H1 (cell line): ENCODE measurements around the gene CCDC127. TPM values are rescaled to one million over a fixed set of nuclear protein-coding genes. Genes with fewer than 3 reads are reported as not detected.
"Not testable (repeated sequence)": the region's sequence is repeated elsewhere in the genome, so short reads cannot be mapped to it uniquely, and the experiment has no call there.

Source experiments
- CTCF ChIA-PET: fragments of 300-600 bp; sonication (Branson Sonifier 250); formaldehyde crosslinking; loops from one replicate; lab custom pipeline; 2021; ENCODE audit not compliant: partially characterized antibody; lab: Charles Lee
- POLR2A ChIA-PET: fragments of 300-600 bp; sonication (Branson Sonifier 250); formaldehyde crosslinking; loops from one replicate; lab custom pipeline; 2021; ENCODE audit warnings: inconsistent platforms; ENCODE audit not compliant: partially characterized antibody; lab: Charles Lee
- DNase-seq, 2 experiments: peaks; one replicate each; pipeline versions ENCODE4 v3.0.0 to v3.0.0-alpha.2; 2010 to 2022; ENCODE audit warnings: low spot score in 2 of 2, low read depth in 1 of 2, mixed read lengths in 1 of 2
- FAIRE-seq: peaks from 2 replicates; lab custom pipeline; 2011; peaks lifted over from hg19 to GRCh38; lab: Jason Lieb, UNC
- H2AFZ ChIP-seq: 2 replicates; pipeline ENCODE4 v1.8.1; 2012; ENCODE audit warnings: low read length, inconsistent platforms
- H2AK5ac ChIP-seq: 2 replicates; pipeline ENCODE4 v1.6.1; 2013; ENCODE audit warnings: low read depth, low read length
- H2BK120ac ChIP-seq: replicated peaks from 2 replicates; pipeline ENCODE3; 2013; ENCODE audit warnings: low read depth, low read length, inconsistent platforms
- H2BK12ac ChIP-seq: 2 replicates; pipeline ENCODE4 v1.6.1; 2013; ENCODE audit warnings: low read depth, low read length
- H2BK15ac ChIP-seq: 2 replicates; pipeline ENCODE4 v1.6.1; 2013; ENCODE audit warnings: low read length
- H2BK20ac ChIP-seq: 2 replicates; pipeline ENCODE4 v1.6.1; 2013; ENCODE audit warnings: low read length
- H2BK5ac ChIP-seq: 2 replicates; pipeline ENCODE4 v1.6.1; 2013; ENCODE audit warnings: low read depth, low read length
- H3K14ac ChIP-seq: 2 replicates; pipeline ENCODE4 v1.6.1; 2013; ENCODE audit warnings: inconsistent platforms; ENCODE audit not compliant: insufficient read length
- H3K18ac ChIP-seq: 2 replicates; pipeline ENCODE4 v1.6.1; 2013; ENCODE audit warnings: low read length; ENCODE audit errors: extremely low read depth
- H3K23ac ChIP-seq: 2 replicates; pipeline ENCODE4 v1.6.1; 2013; ENCODE audit warnings: inconsistent platforms; ENCODE audit not compliant: insufficient read length
- H3K23me2 ChIP-seq: 2 replicates; pipeline ENCODE4 v1.6.1; 2013; ENCODE audit warnings: low read depth, low read length
- H3K27ac ChIP-seq: 2 replicates; pipeline ENCODE4 v1.6.1; 2011; ENCODE audit warnings: low read depth, low read length, inconsistent platforms
- H3K27me3 ChIP-seq, 4 experiments: replicated peaks in 1 of 4; 1 replicate in 1 of 4; 2 replicates in 3 of 4; pipeline versions ENCODE4 v1.6.1 to v1.8.1; 2011 to 2013; ENCODE audit warnings: low read length in 3 of 4, mild to moderate bottlenecking in 3 of 4, inconsistent platforms in 2 of 4, mixed read lengths in 2 of 4, moderate library complexity in 1 of 4; ENCODE audit not compliant: control insufficient read depth in 3 of 4, insufficient read depth in 3 of 4; ENCODE audit errors: extremely low read depth in 1 of 4
- H3K36me3 ChIP-seq, 4 experiments: 2 replicates each; pipeline versions ENCODE4 v1.6.1 to v1.8.1; 2011 to 2013; ENCODE audit warnings: mild to moderate bottlenecking in 4 of 4, low read length in 3 of 4, moderate library complexity in 2 of 4, control low read depth in 1 of 4, inconsistent platforms in 1 of 4; ENCODE audit not compliant: insufficient read depth in 4 of 4, control insufficient read depth in 2 of 4
- H3K4ac ChIP-seq: replicated peaks from 2 replicates; pipeline ENCODE3; 2013; ENCODE audit warnings: low read length, low read depth, mixed read lengths, inconsistent platforms; ENCODE audit not compliant: insufficient read length
- H3K4me1 ChIP-seq, 4 experiments: replicated peaks in 1 of 4; 1 replicate in 1 of 4; 2 replicates in 3 of 4; pipeline versions ENCODE4 v1.6.1 to v1.8.1; 2011 to 2013; ENCODE audit warnings: low read length in 3 of 4, inconsistent platforms in 2 of 4, mixed read lengths in 1 of 4; ENCODE audit not compliant: insufficient read depth in 4 of 4, control insufficient read depth in 3 of 4
- H3K4me2 ChIP-seq, 2 experiments: 2 replicates each; pipeline versions ENCODE4 v1.6.1 to v1.8.1; 2011 to 2013; ENCODE audit warnings: low read depth in 2 of 2, low read length in 2 of 2, control low read depth in 1 of 2, inconsistent platforms in 1 of 2, mild to moderate bottlenecking in 1 of 2; ENCODE audit not compliant: insufficient read depth in 1 of 2
- H3K4me3 ChIP-seq, 4 experiments: fragments of 200-600, 300-600 bp in 1 of 4; sonication (generic), shearing (Covaris generic), sonication (Bioruptor Twin) in 1 of 4; 2 replicates each; pipeline versions ENCODE4 v1.5.1 to v1.8.1; 2011 to 2016; ENCODE audit warnings: low read length in 4 of 4, low read depth in 3 of 4, control low read depth in 2 of 4, inconsistent platforms in 2 of 4, mild to moderate bottlenecking in 2 of 4, mixed read lengths in 1 of 4, moderate library complexity in 1 of 4; ENCODE audit not compliant: insufficient read depth in 2 of 4; ENCODE audit errors: extremely low read depth in 1 of 4
- H3K56ac ChIP-seq: replicated peaks from 2 replicates; pipeline ENCODE3; 2013; ENCODE audit warnings: low read depth, mild to moderate bottlenecking, mixed read lengths, low read length, inconsistent platforms; ENCODE audit not compliant: insufficient read length
- H3K79me1 ChIP-seq: 2 replicates; pipeline ENCODE4 v1.6.1; 2013; ENCODE audit warnings: low read depth, low read length, control low read depth
- H3K79me2 ChIP-seq, 2 experiments: 2 replicates each; pipeline versions ENCODE4 v1.6.1 to v1.8.1; 2012 to 2013; ENCODE audit warnings: low read length in 2 of 2, mild to moderate bottlenecking in 2 of 2, inconsistent platforms in 1 of 2; ENCODE audit not compliant: insufficient read depth in 2 of 2, control insufficient read depth in 1 of 2
- H3K9ac ChIP-seq, 4 experiments: replicated peaks in 1 of 4; 1 replicate in 1 of 4; 2 replicates in 3 of 4; pipeline versions ENCODE4 v1.6.1 to v1.8.1; 2011 to 2013; ENCODE audit warnings: low read depth in 3 of 4, low read length in 3 of 4, control low read depth in 2 of 4, mild to moderate bottlenecking in 2 of 4, moderate library complexity in 2 of 4, inconsistent platforms in 1 of 4; ENCODE audit errors: extremely low read depth in 1 of 4
- H3K9me3 ChIP-seq, 2 experiments: 2 replicates each; pipeline versions ENCODE4 v1.6.1 to v1.8.1; 2012 to 2013; ENCODE audit warnings: mild to moderate bottlenecking in 2 of 2, moderate library complexity in 2 of 2, control low read depth in 1 of 2, inconsistent platforms in 1 of 2, low read depth in 1 of 2, low read length in 1 of 2, mixed read lengths in 1 of 2; ENCODE audit not compliant: insufficient read depth in 2 of 2
- H4K20me1 ChIP-seq, 2 experiments: replicated peaks in 1 of 2; 2 replicates each; pipeline versions ENCODE3 to v1.8.1; 2011 to 2013; ENCODE audit warnings: inconsistent platforms in 2 of 2, low read length in 2 of 2, mild to moderate bottlenecking in 1 of 2; ENCODE audit not compliant: insufficient read depth in 2 of 2, control insufficient read depth in 1 of 2
- H4K5ac ChIP-seq: 2 replicates; pipeline ENCODE4 v1.6.1; 2013; ENCODE audit warnings: low read length, low read depth, mixed read lengths, inconsistent platforms; ENCODE audit not compliant: insufficient read length
- H4K8ac ChIP-seq: 2 replicates; pipeline ENCODE4 v1.8.0; 2013; ENCODE audit warnings: mild to moderate bottlenecking, moderate library complexity, low read length, inconsistent platforms; ENCODE audit not compliant: insufficient read depth; ENCODE audit errors: extremely low read depth
- H4K91ac ChIP-seq: replicated peaks from 2 replicates; pipeline ENCODE3; 2013; ENCODE audit warnings: low read length, mixed read lengths, inconsistent platforms; ENCODE audit not compliant: insufficient read length
- WGBS, 2 experiments: shearing (Covaris generic) in 1 of 2; methylation state at CpG; one replicate each; pipeline versions ENCODE4 v1.1.6 to v1.1.7; 2013 to 2015; ENCODE audit warnings: low lambda C conversion rate in 2 of 2, mixed read lengths in 2 of 2, inconsistent platforms in 1 of 2, low coverage in 1 of 2, missing lambda C conversion rate in 1 of 2; ENCODE audit not compliant: insufficient replicate concordance in 2 of 2, insufficient coverage in 1 of 2, insufficient read length in 1 of 2; ENCODE audit errors: extremely low coverage in 1 of 2, missing lambda C conversion rate in 1 of 2; 5-methylcytosine and 5-hydroxymethylcytosine counted together
- polyA plus RNA-seq, 7 experiments: library from polyadenylated mRNA; depleted of rRNA in 3 of 7; stranded (reverse) in 5 of 7; unstranded in 2 of 7; fragments of >200 nt in 5 of 7; fragments of 200-250 nt in 2 of 7; gene quantifications; 1 replicate in 5 of 7; 2 replicates in 1 of 7; 4 replicates in 1 of 7; pipeline versions ENCODE4 v1.2.1 to v1.2.3, GENCODE V29; 2011 to 2013; ENCODE audit warnings: missing spikeins in 2 of 7, mixed read lengths in 2 of 7
- total RNA-seq: library from RNA; stranded (reverse); fragmentation: NEBNext Ultra II Directional; extraction: Animal tissue kit (Norgen Biotek cat#: 25700); gene quantifications from 2 replicates; pipeline ENCODE4 v1.2.1, GENCODE V29; 2021

CCDC127 gene
- total and polyA plus RNA-seq, 2 of the 8 experiments (the other 6 are each of a cell fraction or from before 2014, with no cell fraction given): 2.9 to 8.0 TPM

DNA sequence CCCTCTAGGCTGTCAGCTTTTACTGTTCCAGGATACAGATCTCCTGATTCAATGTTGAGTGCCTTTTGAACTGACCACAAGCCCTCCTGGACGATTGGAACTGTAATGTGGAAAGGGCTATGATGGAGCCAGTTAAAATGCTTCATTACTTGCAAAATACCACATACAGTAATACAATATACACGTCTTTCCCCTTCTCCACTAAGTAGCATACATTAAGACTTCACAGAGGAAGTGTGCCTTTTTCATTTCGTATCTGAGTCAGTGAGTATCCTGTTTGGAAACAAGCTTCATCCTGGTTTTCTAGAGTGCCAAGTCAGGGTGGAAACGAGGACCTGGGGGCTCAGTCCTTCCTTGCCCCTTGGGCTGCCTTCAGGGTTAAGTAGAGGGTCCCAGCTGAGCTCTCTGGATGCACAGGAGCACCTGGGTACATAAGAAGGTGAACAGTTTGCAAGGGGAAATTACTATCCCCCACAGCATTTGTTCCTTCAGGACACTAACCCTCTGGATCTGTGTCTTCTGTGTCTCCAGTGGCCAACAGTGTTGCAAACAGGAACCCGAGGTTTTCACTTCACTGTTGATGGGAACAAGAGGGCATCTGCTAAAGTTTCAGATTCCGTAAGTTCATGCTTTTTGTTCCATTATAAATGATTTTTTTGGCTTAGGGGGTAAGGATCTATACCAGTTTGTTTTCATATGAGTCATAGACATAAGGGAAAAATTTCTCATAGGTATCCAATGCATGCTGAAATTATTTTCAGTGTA lies 5.2 kb upstream of the CCDC127 start:
- H4K5ac ChIP-seq, H4K91ac ChIP-seq, H2BK12ac ChIP-seq, H3K23me2 ChIP-seq, H2BK120ac ChIP-seq, H2AFZ ChIP-seq, H3K4me2 ChIP-seq, H3K4ac ChIP-seq, H3K27me3 ChIP-seq, H2BK20ac ChIP-seq, POLR2A ChIA-PET, FAIRE-seq, H2BK15ac ChIP-seq, H3K27ac ChIP-seq, H3K23ac ChIP-seq, H2BK5ac ChIP-seq, H3K9me3 ChIP-seq, H3K9ac ChIP-seq, CTCF ChIA-PET, H2AK5ac ChIP-seq, H3K79me1 ChIP-seq, H3K56ac ChIP-seq, H3K4me1 ChIP-seq, H4K8ac ChIP-seq, H4K20me1 ChIP-seq, H3K14ac ChIP-seq, DNase-seq, H3K4me3 ChIP-seq, H3K18ac ChIP-seq: not testable (repeated sequence)
- peaks cover 12 to 32% (median 24%) of the 10 kb centered on the region in 4 experiments for H3K36me3 ChIP-seq
- peaks cover 3 to 46% of the 10 kb centered on the region in 2 experiments; a peak in 3 of 4 replicates for H3K79me2 ChIP-seq
- WGBS, 2 experiments: 86% methylated on average over 6 of the region's 6 CpGs; no CpG with 5 or more reads in 1 of the 2 experiments
